PFSK-1 (cell line): ENCODE measurements around the gene TFCP2L1.

ENCODE experiments used
- FOXP2 ChIP-seq: optimal IDR thresholded peaks from 2 replicates; pipeline ENCODE3; 2011; ENCODE audit warnings: borderline replicate concordance, control low read depth, inconsistent platforms; ENCODE audit not compliant: insufficient read depth; ENCODE audit errors: extremely low read length, extremely low read depth
- POLR2AphosphoS5 ChIP-seq: IDR thresholded peaks from 2 replicates; pipeline ENCODE4 v1.6.1; 2012; ENCODE audit warnings: low read depth, mild to moderate bottlenecking, control low read depth, low read length, moderate library complexity
- REST ChIP-seq, 2 experiments: IDR thresholded peaks; 2 replicates each; pipeline versions ENCODE4 v1.6.1 to v1.8.0; 2011 to 2012; ENCODE audit warnings: low read depth in 2 of 2, low read length in 2 of 2, control low read depth in 1 of 2, inconsistent platforms in 1 of 2, mild to moderate bottlenecking in 1 of 2, moderate library complexity in 1 of 2; ENCODE audit not compliant: insufficient read depth in 1 of 2
- SIN3A ChIP-seq: IDR thresholded peaks from 2 replicates; pipeline ENCODE4 v1.6.1; 2012; ENCODE audit warnings: mild to moderate bottlenecking, low read length, moderate library complexity, borderline replicate concordance; ENCODE audit not compliant: insufficient read depth
- TAF1 ChIP-seq: IDR thresholded peaks from 2 replicates; pipeline ENCODE4 v1.6.1; 2012; ENCODE audit warnings: low read length, control low read depth, borderline replicate concordance; ENCODE audit not compliant: insufficient read depth

The TFCP2L1 gene

DNA sequence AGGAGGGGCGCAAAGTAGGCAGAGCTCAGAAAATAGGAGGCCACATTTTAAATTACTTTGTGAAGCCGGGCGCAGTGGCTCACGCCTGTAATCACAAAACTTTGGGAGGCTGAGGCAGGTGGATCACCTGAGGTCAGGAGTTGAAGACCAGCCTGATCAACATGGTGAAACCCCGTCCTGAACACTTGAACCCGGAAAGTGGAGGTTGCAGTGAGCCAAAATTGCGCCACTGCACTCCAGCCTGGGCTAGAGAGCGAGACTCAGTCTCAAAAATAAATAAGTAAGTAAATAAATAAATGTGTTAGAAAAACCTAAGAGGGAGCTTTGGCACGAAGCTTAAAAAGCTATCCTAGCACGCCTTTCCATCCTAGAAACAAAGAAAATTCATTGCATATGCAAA is 105.5 kb downstream of the TFCP2L1 start:
- TF ChIP-seq REST (IDR thresholded peaks at IDR 0.05; ENCODE audit: insufficient read depth in 1 of 2, low read depth in 2 of 2, low read length in 2 of 2) (no peak), SIN3A (no peak), POLR2AphosphoS5 (no peak), TAF1 (no peak), FOXP2 (no peak)

DNA sequence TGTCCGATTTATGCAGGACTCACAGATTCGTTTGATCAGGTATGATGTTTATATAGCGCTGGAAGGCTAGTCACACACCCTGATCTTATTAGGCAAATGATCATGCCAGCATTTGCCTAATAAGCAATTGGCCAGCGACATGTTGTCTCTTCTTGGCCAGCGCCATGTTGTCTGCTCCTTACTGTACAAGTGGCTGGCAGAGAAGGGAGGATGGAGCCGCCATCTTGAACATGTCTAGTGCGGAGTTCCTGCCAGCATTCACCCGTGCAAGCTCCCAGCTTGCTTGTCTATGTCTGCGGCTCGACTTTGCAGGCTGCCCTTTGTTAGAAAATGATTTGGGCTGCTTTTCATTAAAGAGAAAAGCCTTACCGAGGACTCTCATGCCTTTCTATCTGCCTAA is 106.3 kb downstream of the TFCP2L1 start:
- no peak for TF ChIP-seq SIN3A
- no peak for TF ChIP-seq POLR2AphosphoS5
- no peak for TF ChIP-seq REST (IDR thresholded peaks at IDR 0.05; ENCODE audit: insufficient read depth in 1 of 2, low read depth in 2 of 2, low read length in 2 of 2)
- TF ChIP-seq FOXP2: no peak
- no peak for TF ChIP-seq TAF1

GRCh38 chr2:121177896-121178295 is 107.1 kb downstream of the TFCP2L1 start:
- TF ChIP-seq POLR2AphosphoS5 (no peak), TAF1 (no peak), FOXP2 (no peak), SIN3A (no peak), REST (IDR thresholded peaks at IDR 0.05; ENCODE audit: insufficient read depth in 1 of 2, low read depth in 2 of 2, low read length in 2 of 2) (no peak)

DNA sequence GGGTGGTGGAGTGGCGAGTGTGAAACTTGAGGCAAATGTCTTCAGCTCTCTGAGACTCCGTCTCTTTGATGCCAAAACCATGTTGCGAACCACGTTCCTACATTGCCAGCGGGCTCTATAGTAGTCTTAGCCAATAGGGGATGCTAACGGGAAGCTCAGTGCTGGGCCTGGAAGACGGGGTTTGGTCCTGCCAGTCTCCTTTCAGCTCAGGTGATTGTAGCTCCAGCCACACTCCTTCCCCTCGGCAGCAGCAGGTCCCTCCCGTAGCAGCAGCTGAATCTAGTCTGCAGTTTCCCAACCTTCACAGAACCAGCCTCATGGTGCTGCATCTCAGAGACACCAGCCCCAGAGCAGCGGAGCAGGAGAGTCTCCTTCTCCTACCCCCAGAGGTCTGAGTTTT is 109.7 kb downstream of the TFCP2L1 start:
- no peak for TF ChIP-seq POLR2AphosphoS5
- TF ChIP-seq FOXP2: no peak
- no peak for TF ChIP-seq SIN3A
- TF ChIP-seq REST (IDR thresholded peaks at IDR 0.05; ENCODE audit: insufficient read depth in 1 of 2, low read depth in 2 of 2, low read length in 2 of 2): no peak
- no peak for TF ChIP-seq TAF1

DNA sequence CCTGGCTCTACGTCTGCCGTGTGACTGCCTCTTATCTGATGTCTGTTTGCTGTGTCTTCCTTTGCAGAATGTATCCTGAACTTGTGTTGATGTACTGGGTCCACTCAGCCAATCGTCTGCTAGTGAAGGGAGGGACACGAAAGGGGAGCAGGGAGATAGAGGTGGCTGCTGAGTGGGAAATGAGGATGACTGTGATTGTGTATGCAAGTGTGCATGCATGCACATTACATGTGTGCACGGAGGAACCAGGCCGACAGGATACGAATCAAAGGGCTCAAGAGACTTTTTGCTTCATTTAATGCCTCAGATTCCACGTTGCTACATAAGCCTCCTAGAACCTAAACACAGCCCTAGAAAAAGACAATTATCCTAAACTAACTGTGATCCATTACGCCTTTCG is 111.2 kb downstream of the TFCP2L1 start:
- no peak for TF ChIP-seq POLR2AphosphoS5
- no peak for TF ChIP-seq FOXP2
- no peak for TF ChIP-seq TAF1
- TF ChIP-seq SIN3A: no peak
- no peak for TF ChIP-seq REST (IDR thresholded peaks at IDR 0.05; ENCODE audit: insufficient read depth in 1 of 2, low read depth in 2 of 2, low read length in 2 of 2)
